H1 (cell line): ENCODE measurements around the gene ACBD6. TPM values are rescaled to one million over a fixed set of nuclear protein-coding genes. Genes with fewer than 3 reads are reported as not detected.

Experiments
- CTCF ChIA-PET: fragments of 300-600 bp; sonication (Branson Sonifier 250); formaldehyde crosslinking; loops from one replicate; lab custom pipeline; 2021; ENCODE audit not compliant: partially characterized antibody; lab: Charles Lee
- POLR2A ChIA-PET: fragments of 300-600 bp; sonication (Branson Sonifier 250); formaldehyde crosslinking; loops from one replicate; lab custom pipeline; 2021; ENCODE audit warnings: inconsistent platforms; ENCODE audit not compliant: partially characterized antibody; lab: Charles Lee
- DNase-seq, 2 experiments: peaks; one replicate each; pipeline versions ENCODE4 v3.0.0 to v3.0.0-alpha.2; 2010 to 2022; ENCODE audit warnings: low spot score in 2 of 2, low read depth in 1 of 2, mixed read lengths in 1 of 2
- FAIRE-seq: peaks from 2 replicates; lab custom pipeline; 2011; peaks lifted over from hg19 to GRCh38; lab: Jason Lieb, UNC
- H2AFZ ChIP-seq: 2 replicates; pipeline ENCODE4 v1.8.1; 2012; ENCODE audit warnings: low read length, inconsistent platforms
- H2AK5ac ChIP-seq: 2 replicates; pipeline ENCODE4 v1.6.1; 2013; ENCODE audit warnings: low read depth, low read length
- H2BK120ac ChIP-seq: replicated peaks from 2 replicates; pipeline ENCODE3; 2013; ENCODE audit warnings: low read depth, low read length, inconsistent platforms
- H2BK12ac ChIP-seq: 2 replicates; pipeline ENCODE4 v1.6.1; 2013; ENCODE audit warnings: low read depth, low read length
- H2BK15ac ChIP-seq: 2 replicates; pipeline ENCODE4 v1.6.1; 2013; ENCODE audit warnings: low read length
- H2BK20ac ChIP-seq: 2 replicates; pipeline ENCODE4 v1.6.1; 2013; ENCODE audit warnings: low read length
- H2BK5ac ChIP-seq: 2 replicates; pipeline ENCODE4 v1.6.1; 2013; ENCODE audit warnings: low read depth, low read length
- H3K14ac ChIP-seq: 2 replicates; pipeline ENCODE4 v1.6.1; 2013; ENCODE audit warnings: inconsistent platforms; ENCODE audit not compliant: insufficient read length
- H3K18ac ChIP-seq: 2 replicates; pipeline ENCODE4 v1.6.1; 2013; ENCODE audit warnings: low read length; ENCODE audit errors: extremely low read depth
- H3K23ac ChIP-seq: 2 replicates; pipeline ENCODE4 v1.6.1; 2013; ENCODE audit warnings: inconsistent platforms; ENCODE audit not compliant: insufficient read length
- H3K23me2 ChIP-seq: 2 replicates; pipeline ENCODE4 v1.6.1; 2013; ENCODE audit warnings: low read depth, low read length
- H3K27ac ChIP-seq: 2 replicates; pipeline ENCODE4 v1.6.1; 2011; ENCODE audit warnings: low read depth, low read length, inconsistent platforms
- H3K27me3 ChIP-seq, 4 experiments: replicated peaks in 1 of 4; 1 replicate in 1 of 4; 2 replicates in 3 of 4; pipeline versions ENCODE4 v1.6.1 to v1.8.1; 2011 to 2013; ENCODE audit warnings: low read length in 3 of 4, mild to moderate bottlenecking in 3 of 4, inconsistent platforms in 2 of 4, mixed read lengths in 2 of 4, moderate library complexity in 1 of 4; ENCODE audit not compliant: control insufficient read depth in 3 of 4, insufficient read depth in 3 of 4; ENCODE audit errors: extremely low read depth in 1 of 4
- H3K36me3 ChIP-seq, 4 experiments: 2 replicates each; pipeline versions ENCODE4 v1.6.1 to v1.8.1; 2011 to 2013; ENCODE audit warnings: mild to moderate bottlenecking in 4 of 4, low read length in 3 of 4, moderate library complexity in 2 of 4, control low read depth in 1 of 4, inconsistent platforms in 1 of 4; ENCODE audit not compliant: insufficient read depth in 4 of 4, control insufficient read depth in 2 of 4
- H3K4ac ChIP-seq: replicated peaks from 2 replicates; pipeline ENCODE3; 2013; ENCODE audit warnings: low read length, low read depth, mixed read lengths, inconsistent platforms; ENCODE audit not compliant: insufficient read length
- H3K4me1 ChIP-seq, 4 experiments: replicated peaks in 1 of 4; 1 replicate in 1 of 4; 2 replicates in 3 of 4; pipeline versions ENCODE4 v1.6.1 to v1.8.1; 2011 to 2013; ENCODE audit warnings: low read length in 3 of 4, inconsistent platforms in 2 of 4, mixed read lengths in 1 of 4; ENCODE audit not compliant: insufficient read depth in 4 of 4, control insufficient read depth in 3 of 4
- H3K4me2 ChIP-seq, 2 experiments: 2 replicates each; pipeline versions ENCODE4 v1.6.1 to v1.8.1; 2011 to 2013; ENCODE audit warnings: low read depth in 2 of 2, low read length in 2 of 2, control low read depth in 1 of 2, inconsistent platforms in 1 of 2, mild to moderate bottlenecking in 1 of 2; ENCODE audit not compliant: insufficient read depth in 1 of 2
- H3K4me3 ChIP-seq, 4 experiments: fragments of 200-600, 300-600 bp in 1 of 4; sonication (generic), shearing (Covaris generic), sonication (Bioruptor Twin) in 1 of 4; 2 replicates each; pipeline versions ENCODE4 v1.5.1 to v1.8.1; 2011 to 2016; ENCODE audit warnings: low read length in 4 of 4, low read depth in 3 of 4, control low read depth in 2 of 4, inconsistent platforms in 2 of 4, mild to moderate bottlenecking in 2 of 4, mixed read lengths in 1 of 4, moderate library complexity in 1 of 4; ENCODE audit not compliant: insufficient read depth in 2 of 4; ENCODE audit errors: extremely low read depth in 1 of 4
- H3K56ac ChIP-seq: replicated peaks from 2 replicates; pipeline ENCODE3; 2013; ENCODE audit warnings: low read depth, mild to moderate bottlenecking, mixed read lengths, low read length, inconsistent platforms; ENCODE audit not compliant: insufficient read length
- H3K79me1 ChIP-seq: 2 replicates; pipeline ENCODE4 v1.6.1; 2013; ENCODE audit warnings: low read depth, low read length, control low read depth
- H3K79me2 ChIP-seq, 2 experiments: 2 replicates each; pipeline versions ENCODE4 v1.6.1 to v1.8.1; 2012 to 2013; ENCODE audit warnings: low read length in 2 of 2, mild to moderate bottlenecking in 2 of 2, inconsistent platforms in 1 of 2; ENCODE audit not compliant: insufficient read depth in 2 of 2, control insufficient read depth in 1 of 2
- H3K9ac ChIP-seq, 4 experiments: replicated peaks in 1 of 4; 1 replicate in 1 of 4; 2 replicates in 3 of 4; pipeline versions ENCODE4 v1.6.1 to v1.8.1; 2011 to 2013; ENCODE audit warnings: low read depth in 3 of 4, low read length in 3 of 4, control low read depth in 2 of 4, mild to moderate bottlenecking in 2 of 4, moderate library complexity in 2 of 4, inconsistent platforms in 1 of 4; ENCODE audit errors: extremely low read depth in 1 of 4
- H3K9me3 ChIP-seq, 2 experiments: 2 replicates each; pipeline versions ENCODE4 v1.6.1 to v1.8.1; 2012 to 2013; ENCODE audit warnings: mild to moderate bottlenecking in 2 of 2, moderate library complexity in 2 of 2, control low read depth in 1 of 2, inconsistent platforms in 1 of 2, low read depth in 1 of 2, low read length in 1 of 2, mixed read lengths in 1 of 2; ENCODE audit not compliant: insufficient read depth in 2 of 2
- H4K20me1 ChIP-seq, 2 experiments: replicated peaks in 1 of 2; 2 replicates each; pipeline versions ENCODE3 to v1.8.1; 2011 to 2013; ENCODE audit warnings: inconsistent platforms in 2 of 2, low read length in 2 of 2, mild to moderate bottlenecking in 1 of 2; ENCODE audit not compliant: insufficient read depth in 2 of 2, control insufficient read depth in 1 of 2
- H4K5ac ChIP-seq: 2 replicates; pipeline ENCODE4 v1.6.1; 2013; ENCODE audit warnings: low read length, low read depth, mixed read lengths, inconsistent platforms; ENCODE audit not compliant: insufficient read length
- H4K8ac ChIP-seq: 2 replicates; pipeline ENCODE4 v1.8.0; 2013; ENCODE audit warnings: mild to moderate bottlenecking, moderate library complexity, low read length, inconsistent platforms; ENCODE audit not compliant: insufficient read depth; ENCODE audit errors: extremely low read depth
- H4K91ac ChIP-seq: replicated peaks from 2 replicates; pipeline ENCODE3; 2013; ENCODE audit warnings: low read length, mixed read lengths, inconsistent platforms; ENCODE audit not compliant: insufficient read length
- WGBS, 2 experiments: shearing (Covaris generic) in 1 of 2; methylation state at CpG; one replicate each; pipeline versions ENCODE4 v1.1.6 to v1.1.7; 2013 to 2015; ENCODE audit warnings: low lambda C conversion rate in 2 of 2, mixed read lengths in 2 of 2, inconsistent platforms in 1 of 2, low coverage in 1 of 2, missing lambda C conversion rate in 1 of 2; ENCODE audit not compliant: insufficient replicate concordance in 2 of 2, insufficient coverage in 1 of 2, insufficient read length in 1 of 2; ENCODE audit errors: extremely low coverage in 1 of 2, missing lambda C conversion rate in 1 of 2; 5-methylcytosine and 5-hydroxymethylcytosine counted together
- polyA plus RNA-seq, 7 experiments: library from polyadenylated mRNA; depleted of rRNA in 3 of 7; stranded (reverse) in 5 of 7; unstranded in 2 of 7; fragments of >200 nt in 5 of 7; fragments of 200-250 nt in 2 of 7; gene quantifications; 1 replicate in 5 of 7; 2 replicates in 1 of 7; 4 replicates in 1 of 7; pipeline versions ENCODE4 v1.2.1 to v1.2.3, GENCODE V29; 2011 to 2013; ENCODE audit warnings: missing spikeins in 2 of 7, mixed read lengths in 2 of 7
- total RNA-seq: library from RNA; stranded (reverse); fragmentation: NEBNext Ultra II Directional; extraction: Animal tissue kit (Norgen Biotek cat#: 25700); gene quantifications from 2 replicates; pipeline ENCODE4 v1.2.1, GENCODE V29; 2021

The ACBD6 gene
- total and polyA plus RNA-seq, 2 of the 8 experiments (the other 6 are each of a cell fraction or from before 2014, with no cell fraction given): 52.0 to 67.7 TPM

GRCh38 chr1:180462102-180462501 lies 40.3 kb downstream of the ACBD6 start:
- no peak overlapping the region for H2AFZ ChIP-seq
- H3K14ac ChIP-seq: no peak overlapping the region
- CTCF ChIA-PET: interaction anchor here (0.6 to 2.2 kb wide), 7 partner anchors 14 to 297 kb away, joined by 3 to 7 read pairs (median 3); no protein-coding TSS in a partner anchor
- no peaks in the 10 kb centered on the region for H3K27me3 ChIP-seq
- H4K20me1 ChIP-seq: no peaks in the 10 kb centered on the region
- H3K27ac ChIP-seq: no peak overlapping the region
- DNase-seq: no peak
- H3K56ac ChIP-seq: no peak overlapping the region
- H4K91ac ChIP-seq: no peak overlapping the region
- 97% methylated on average over 3 of the region's 3 CpGs; no CpG with 5 or more reads in 1 of the 2 experiments for WGBS, 2 experiments
- no peak overlapping the region for H4K8ac ChIP-seq
- H4K5ac ChIP-seq: no peak overlapping the region
- no peak overlapping the region for H2BK5ac ChIP-seq
- POLR2A ChIA-PET: no interaction called here
- H3K79me1 ChIP-seq: peaks cover 2% of the 10 kb centered on the region; the same call in 1 of the 2 replicates
- no peak overlapping the region for H3K18ac ChIP-seq
- H3K4ac ChIP-seq: no peak overlapping the region
- no peaks in the 10 kb centered on the region for H3K4me1 ChIP-seq
- H3K9me3 ChIP-seq: peaks cover 0 to 7% of the 10 kb centered on the region in 2 experiments; a peak in 2 of 4 replicates
- no peak overlapping the region for H3K4me3 ChIP-seq
- no peak overlapping the region for H2AK5ac ChIP-seq
- peaks cover 0 to 3% (median 0%) of the 10 kb centered on the region in 4 experiments; a peak in 1 of 8 replicates for H3K36me3 ChIP-seq
- H3K23me2 ChIP-seq: no peaks in the 10 kb centered on the region
- no peak overlapping the region for H3K9ac ChIP-seq
- no peak overlapping the region for H3K4me2 ChIP-seq
- no peak overlapping the region for H2BK12ac ChIP-seq
- H3K23ac ChIP-seq: no peak overlapping the region
- no peak for FAIRE-seq
- no peak overlapping the region for H2BK120ac ChIP-seq
- H2BK15ac ChIP-seq: no peak overlapping the region
- H2BK20ac ChIP-seq: no peak overlapping the region
- peaks cover 0 to 41% of the 10 kb centered on the region in 2 experiments; a peak in 2 of 4 replicates for H3K79me2 ChIP-seq
